Caco-2 (cell line): ENCODE results near the gene ZNF365. TPM values are rescaled to one million over a fixed set of nuclear protein-coding genes. Genes with fewer than 3 reads are reported as not detected.

ENCODE experiments used
- BruUV-seq: library from RNA; stranded (reverse); fragments of 400-500 nt; replicated peaks from 2 replicates; lab custom pipeline; 2021; lab: Mats Ljungman, UMichigan
- CTCF ChIA-PET: fragments of 300-600 bp; sonication (Branson Sonifier 250); formaldehyde crosslinking; loops from one replicate; lab custom pipeline; 2022; ENCODE audit warnings: antibody characterized with exemption; lab: Charles Lee
- POLR2A ChIA-PET: fragments of 300-600 bp; sonication (Branson Sonifier 250); formaldehyde crosslinking; loops from one replicate; lab custom pipeline; 2022; ENCODE audit warnings: antibody characterized with exemption; lab: Charles Lee
- DNase-seq, 2 experiments: peaks; one replicate each; pipeline versions ENCODE4 v3.0.0 to v3.0.0-alpha.2; 2020 to 2022
- H3K27me3 ChIP-seq: replicated peaks from 2 replicates; pipeline ENCODE4 v1.6.0; 2011; ENCODE audit warnings: low read length; ENCODE audit not compliant: control insufficient read depth, insufficient read depth
- H3K36me3 ChIP-seq: 2 replicates; pipeline ENCODE4 v1.5.1; 2011; ENCODE audit warnings: low read length; ENCODE audit not compliant: control insufficient read depth, insufficient read depth
- H3K4me1 ChIP-seq: fragments of 250-450 bp; sonication (Bioruptor Pico); 2 replicates; pipeline ENCODE4 v1.5.1; 2020; ENCODE audit warnings: mild to moderate bottlenecking
- H3K4me3 ChIP-seq: 2 replicates; pipeline ENCODE4 v1.5.1; 2011; ENCODE audit warnings: low read depth, mild to moderate bottlenecking, control low read depth, low read length
- H3K9me3 ChIP-seq: fragments of 250-450 bp; sonication (Bioruptor Pico); 2 replicates; pipeline ENCODE4 v1.5.1; 2020; ENCODE audit warnings: mild to moderate bottlenecking, moderate library complexity
- H3K27ac Mint-ChIP-seq: one replicate; pipeline ENCODE4 v1.8.0; 2022; ENCODE audit warnings: mixed read lengths; ENCODE audit not compliant: unreplicated experiment
- H3K27me3 Mint-ChIP-seq: one replicate; pipeline ENCODE4 v1.8.0; 2022; ENCODE audit warnings: mixed read lengths; ENCODE audit not compliant: insufficient read depth, unreplicated experiment
- H3K36me3 Mint-ChIP-seq: one replicate; pipeline ENCODE4 v1.8.0; 2022; ENCODE audit warnings: mild to moderate bottlenecking, mixed read lengths; ENCODE audit not compliant: insufficient read depth, unreplicated experiment
- H3K4me1 Mint-ChIP-seq: one replicate; pipeline ENCODE4 v1.8.0; 2022; ENCODE audit warnings: low read depth, mixed read lengths; ENCODE audit not compliant: unreplicated experiment
- H3K4me3 Mint-ChIP-seq: one replicate; pipeline ENCODE4 v1.8.0; 2022; ENCODE audit warnings: mild to moderate bottlenecking, moderate library complexity, mixed read lengths; ENCODE audit not compliant: unreplicated experiment
- H3K9me3 Mint-ChIP-seq: one replicate; pipeline ENCODE4 v1.8.0; 2022; ENCODE audit warnings: mixed read lengths; ENCODE audit not compliant: unreplicated experiment
- intact Hi-C: fragments of 100-400 bp; cut with micrococcal nuclease; formaldehyde crosslinking; loops from one replicate; pipeline ENCODE4 v1.10.0; 2022; ENCODE audit not compliant: unreplicated experiment
- total RNA-seq: library from RNA; stranded (reverse); gene quantifications from 2 replicates; pipeline ENCODE4 v1.2.3, GENCODE V29; 2022
- TF ChIP-seq, protein P1 (sequence below), 2 experiments: fragments of 200-600 bp in 1 of 2; IDR thresholded peaks; 1 replicate in 1 of 2; 2 replicates in 1 of 2; pipeline versions ENCODE4 v1.5.1 to v1.8.0; 2011 to 2022; ENCODE audit warnings: antibody characterized with exemption in 1 of 2, control low read depth in 1 of 2, inconsistent platforms in 1 of 2, low read depth in 1 of 2, low read length in 1 of 2, mild to moderate bottlenecking in 1 of 2, moderate library complexity in 1 of 2; ENCODE audit not compliant: insufficient read depth in 1 of 2, severe bottlenecking in 1 of 2, unreplicated experiment in 1 of 2

ZNF365 gene
- total RNA-seq, 1 experiment from 2014 or later, result not detected

DNA sequence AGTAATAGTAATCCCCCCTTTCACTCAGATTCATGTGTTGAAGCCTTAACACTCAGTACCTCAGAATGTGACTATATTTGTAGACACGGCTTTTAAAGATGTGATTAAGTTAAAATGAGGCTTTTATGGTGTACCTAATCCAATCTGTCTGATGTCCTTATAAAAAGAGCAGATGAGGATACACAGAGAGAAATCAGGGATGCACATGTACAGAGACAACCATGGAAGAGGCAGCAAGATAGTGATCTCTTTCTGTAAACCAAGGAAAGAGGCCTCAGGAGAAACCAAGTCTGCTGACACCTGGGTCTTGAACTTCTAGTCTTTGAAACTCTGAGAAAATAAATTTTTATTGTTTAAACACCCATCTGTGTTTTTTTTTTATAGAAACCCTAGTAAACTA lies 44.0 kb upstream of the ZNF365 start:
- Mint-ChIP-seq H3K4me1 (no peaks in the 10 kb centered on the region), H3K27ac (no peak overlapping the region), H3K36me3 (no peaks in the 10 kb centered on the region), H3K27me3 (peaks cover 25% of the 10 kb centered on the region), H3K4me3 (no peak overlapping the region), H3K9me3 (peaks cover 14% of the 10 kb centered on the region)
- TF ChIP-seq, protein P1, sequence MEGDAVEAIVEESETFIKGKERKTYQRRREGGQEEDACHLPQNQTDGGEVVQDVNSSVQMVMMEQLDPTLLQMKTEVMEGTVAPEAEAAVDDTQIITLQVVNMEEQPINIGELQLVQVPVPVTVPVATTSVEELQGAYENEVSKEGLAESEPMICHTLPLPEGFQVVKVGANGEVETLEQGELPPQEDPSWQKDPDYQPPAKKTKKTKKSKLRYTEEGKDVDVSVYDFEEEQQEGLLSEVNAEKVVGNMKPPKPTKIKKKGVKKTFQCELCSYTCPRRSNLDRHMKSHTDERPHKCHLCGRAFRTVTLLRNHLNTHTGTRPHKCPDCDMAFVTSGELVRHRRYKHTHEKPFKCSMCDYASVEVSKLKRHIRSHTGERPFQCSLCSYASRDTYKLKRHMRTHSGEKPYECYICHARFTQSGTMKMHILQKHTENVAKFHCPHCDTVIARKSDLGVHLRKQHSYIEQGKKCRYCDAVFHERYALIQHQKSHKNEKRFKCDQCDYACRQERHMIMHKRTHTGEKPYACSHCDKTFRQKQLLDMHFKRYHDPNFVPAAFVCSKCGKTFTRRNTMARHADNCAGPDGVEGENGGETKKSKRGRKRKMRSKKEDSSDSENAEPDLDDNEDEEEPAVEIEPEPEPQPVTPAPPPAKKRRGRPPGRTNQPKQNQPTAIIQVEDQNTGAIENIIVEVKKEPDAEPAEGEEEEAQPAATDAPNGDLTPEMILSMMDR (IDR thresholded peaks at IDR 0.05; ENCODE audit: insufficient read depth in 1 of 2, low read depth in 1 of 2, low read length in 1 of 2, severe bottlenecking in 1 of 2, unreplicated experiment in 1 of 2), result no peak
- intact Hi-C loops, result no loop called here
- DNase-seq, result no peak
- ChIA-PET CTCF (no interaction called here), POLR2A (no interaction called here)
- Histone ChIP-seq H3K4me3 (no peak overlapping the region), H3K4me1 (no peaks in the 10 kb centered on the region), H3K36me3 (no peaks in the 10 kb centered on the region), H3K27me3 (peaks cover 2% of the 10 kb centered on the region; the same call in 1 of the 2 replicates), H3K9me3 (peaks cover 12% of the 10 kb centered on the region; the same call in 1 of the 2 replicates)
- no TSS peak for BruUV-seq

DNA sequence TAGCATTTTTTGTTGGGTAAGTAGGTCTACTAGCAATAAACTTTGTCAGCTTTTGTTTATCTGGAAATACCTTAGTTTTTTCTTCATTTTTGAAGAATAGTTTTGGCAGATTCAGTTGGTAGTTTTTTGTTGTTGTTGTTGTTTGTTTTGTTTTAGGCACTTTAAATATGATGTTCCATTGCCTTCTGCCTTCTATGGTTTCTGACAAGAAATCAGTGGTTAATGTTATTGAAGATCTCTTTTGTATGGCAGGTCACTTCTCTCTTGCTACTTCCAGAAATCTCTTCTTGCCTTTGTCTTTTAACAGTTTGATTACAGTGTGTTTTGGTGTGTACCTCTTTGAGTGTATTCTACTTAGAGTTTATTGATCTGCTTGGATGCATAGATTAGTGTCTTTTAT lies 41.8 kb upstream of the ZNF365 start:
- Mint-ChIP-seq H3K27me3 (peaks cover 25% of the 10 kb centered on the region), H3K27ac (no peak overlapping the region), H3K4me1 (no peaks in the 10 kb centered on the region), H3K9me3 (peaks cover 14% of the 10 kb centered on the region), H3K36me3 (no peaks in the 10 kb centered on the region), H3K4me3 (no peak overlapping the region)
- ChIA-PET POLR2A (no interaction called here), CTCF (no interaction called here)
- Histone ChIP-seq H3K9me3 (peaks cover 12% of the 10 kb centered on the region; the same call in 1 of the 2 replicates), H3K4me1 (no peaks in the 10 kb centered on the region), H3K4me3 (no peak overlapping the region), H3K27me3 (peaks cover 2% of the 10 kb centered on the region; the same call in 1 of the 2 replicates), H3K36me3 (no peaks in the 10 kb centered on the region)
- TF ChIP-seq, protein P1 (IDR thresholded peaks at IDR 0.05; ENCODE audit: insufficient read depth in 1 of 2, low read depth in 1 of 2, low read length in 1 of 2, severe bottlenecking in 1 of 2, unreplicated experiment in 1 of 2), result no peak
- no peak for DNase-seq
- BruUV-seq, result no TSS peak
- intact Hi-C loops, result no loop called here

DNA sequence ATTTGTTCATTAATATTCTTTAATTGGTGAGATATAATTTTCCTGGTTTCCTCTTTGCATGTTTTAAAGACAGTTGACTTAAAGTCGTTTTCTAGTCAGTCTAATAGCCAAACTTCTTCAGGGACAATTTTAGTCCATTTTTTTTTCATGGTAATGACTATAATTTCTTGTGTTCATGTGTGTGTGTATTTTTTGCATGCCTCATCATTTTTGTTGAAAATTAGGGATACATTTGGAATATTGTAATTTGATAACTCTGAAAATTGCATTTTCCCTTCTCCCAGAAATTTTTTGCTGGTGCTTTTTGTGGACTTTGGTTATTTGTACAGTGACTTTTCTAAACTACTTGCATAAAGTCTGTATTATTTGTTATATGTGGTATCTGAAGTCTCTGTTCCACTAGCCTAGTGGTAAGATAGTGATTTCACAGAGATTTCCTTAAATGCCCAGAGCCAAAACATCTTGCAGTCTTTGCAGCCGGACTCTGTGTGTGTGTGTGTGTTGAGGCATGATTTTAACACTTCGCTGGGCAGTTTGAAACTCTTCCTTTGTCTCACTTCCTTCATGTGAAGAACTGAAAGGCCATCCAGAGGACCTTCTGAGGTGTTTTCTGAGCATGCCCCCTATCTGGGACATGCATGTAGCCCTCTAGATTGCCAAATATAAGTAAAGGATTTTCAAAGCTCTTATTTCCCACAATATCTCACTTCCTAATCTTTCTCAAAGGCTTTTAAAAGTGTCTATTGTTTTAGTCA lies 40.9 kb upstream of the ZNF365 start:
- Mint-ChIP-seq H3K27ac (no peak overlapping the region), H3K4me1 (no peaks in the 10 kb centered on the region), H3K9me3 (peaks cover 14% of the 10 kb centered on the region), H3K36me3 (no peaks in the 10 kb centered on the region), H3K4me3 (no peak overlapping the region), H3K27me3 (peaks cover 25% of the 10 kb centered on the region)
- Histone ChIP-seq H3K36me3 (no peaks in the 10 kb centered on the region), H3K27me3 (peaks cover 2% of the 10 kb centered on the region; the same call in 1 of the 2 replicates), H3K4me1 (no peaks in the 10 kb centered on the region), H3K4me3 (no peak overlapping the region), H3K9me3 (peaks cover 12% of the 10 kb centered on the region; the same call in 1 of the 2 replicates)
- CTCF ChIA-PET, result no interaction called here
- no peak for DNase-seq
- POLR2A ChIA-PET, result no interaction called here
- TF ChIP-seq, protein P1 (IDR thresholded peaks at IDR 0.05; ENCODE audit: insufficient read depth in 1 of 2, low read depth in 1 of 2, low read length in 1 of 2, severe bottlenecking in 1 of 2, unreplicated experiment in 1 of 2), result no peak
- intact Hi-C loops, result no loop called here
- BruUV-seq, result no TSS peak
